Endothelial cell of umbilical vein (primary cell): ENCODE measurements around the gene PPM1E. TPM values are rescaled to one million over a fixed set of nuclear protein-coding genes. Genes with fewer than 3 reads are reported as not detected.
"Not testable (repeated sequence)": the region's sequence is repeated elsewhere in the genome, so short reads cannot be mapped to it uniquely, and the experiment has no call there.

Experiments used
- BruUV-seq: library from RNA; stranded (reverse); fragments of 400-500 nt; replicated peaks from 2 replicates; lab custom pipeline; 2021; lab: Mats Ljungman, UMichigan
- CTCF ChIA-PET: fragments of 300-600, 350-600 bp; sonication (Branson Sonifier 250); formaldehyde crosslinking; loops from one replicate; lab custom pipeline; 2021; ENCODE audit warnings: antibody characterized with exemption, inconsistent platforms; lab: Charles Lee
- POLR2A ChIA-PET: fragments of 300-600, 350-600 bp; sonication (Branson Sonifier 250); formaldehyde crosslinking; loops from one replicate; lab custom pipeline; 2021; ENCODE audit warnings: antibody characterized with exemption, inconsistent platforms; lab: Charles Lee
- DNase-seq: peaks from one replicate; pipeline ENCODE4 v3.0.0-alpha.2; 2011; ENCODE audit warnings: low read depth, low spot score
- FAIRE-seq: peaks from 2 replicates; lab custom pipeline; 2011; peaks lifted over from hg19 to GRCh38; lab: Jason Lieb, UNC
- H2AFZ ChIP-seq: 2 replicates; pipeline ENCODE4 v1.6.0; 2012; ENCODE audit warnings: low read depth, low read length, control low read depth, inconsistent platforms
- H3K27ac ChIP-seq: 2 replicates; pipeline ENCODE4 v1.5.1; 2011; ENCODE audit warnings: low read depth, mild to moderate bottlenecking, control low read depth, low read length, moderate library complexity; ENCODE audit not compliant: insufficient read depth
- H3K27me3 ChIP-seq, 2 experiments: 2 replicates each; pipeline versions ENCODE4 v1.6.0 to v1.6.1; 2011; ENCODE audit warnings: low read length in 2 of 2, mixed read lengths in 1 of 2; ENCODE audit not compliant: control insufficient read depth in 2 of 2, insufficient read depth in 2 of 2
- H3K36me3 ChIP-seq, 2 experiments: 2 replicates in 1 of 2; 3 replicates in 1 of 2; pipeline ENCODE4 v1.5.1; 2011; ENCODE audit warnings: low read length in 2 of 2, mild to moderate bottlenecking in 1 of 2, moderate library complexity in 1 of 2; ENCODE audit not compliant: control insufficient read depth in 2 of 2, insufficient read depth in 2 of 2; ENCODE audit errors: extremely low read depth in 1 of 2
- H3K4me1 ChIP-seq: 3 replicates; pipeline ENCODE4 v1.5.1; 2011; ENCODE audit warnings: mild to moderate bottlenecking, low read length; ENCODE audit not compliant: control insufficient read depth, insufficient read depth; ENCODE audit errors: extremely low read depth
- H3K4me2 ChIP-seq: 2 replicates; pipeline ENCODE4 v1.6.1; 2011; ENCODE audit warnings: low read length, control low read depth, mixed read lengths; ENCODE audit not compliant: insufficient read depth
- H3K4me3 ChIP-seq, 3 experiments: fragments of 200-600 bp in 1 of 3; sonication (generic), shearing (Covaris generic) in 1 of 3; replicated peaks in 1 of 3; 2 replicates each; pipeline ENCODE4 v1.5.1; 2011 to 2016; ENCODE audit warnings: control low read depth in 3 of 3, low read length in 3 of 3, mild to moderate bottlenecking in 2 of 3, inconsistent platforms in 1 of 3, low read depth in 1 of 3, moderate library complexity in 1 of 3; ENCODE audit not compliant: insufficient read depth in 1 of 3
- H3K79me2 ChIP-seq: 2 replicates; pipeline ENCODE4 v1.6.0; 2012; ENCODE audit warnings: low read length, inconsistent platforms; ENCODE audit not compliant: control insufficient read depth, insufficient read depth
- H3K9ac ChIP-seq: replicated peaks from 2 replicates; pipeline ENCODE3; 2011; ENCODE audit warnings: low read length, control low read depth; ENCODE audit not compliant: insufficient read depth; ENCODE audit errors: extremely low read depth
- H3K9me1 ChIP-seq: replicated peaks from 3 replicates; pipeline ENCODE4 v1.6.0; 2011; ENCODE audit warnings: mild to moderate bottlenecking, low read length; ENCODE audit not compliant: control insufficient read depth, insufficient read depth; ENCODE audit errors: extremely low read depth
- H3K9me3 ChIP-seq: replicated peaks from 2 replicates; pipeline ENCODE4 v1.5.1; 2012; ENCODE audit warnings: low read length, inconsistent platforms; ENCODE audit not compliant: control insufficient read depth, insufficient read depth
- H4K20me1 ChIP-seq: replicated peaks from 2 replicates; pipeline ENCODE3; 2011; ENCODE audit warnings: mild to moderate bottlenecking, low read length; ENCODE audit not compliant: control insufficient read depth, insufficient read depth; ENCODE audit errors: extremely low read depth
- CTCF ChIP-seq, 2 donors: IDR thresholded peaks; 1 replicate in 1 of 2; 2 replicates in 1 of 2; pipeline ENCODE4 v1.5.1; 2011; ENCODE audit warnings: low read length in 2 of 2, mild to moderate bottlenecking in 2 of 2, moderate library complexity in 2 of 2, control low read depth in 1 of 2, inconsistent platforms in 1 of 2, low read depth in 1 of 2; ENCODE audit not compliant: insufficient read depth in 1 of 2; ENCODE audit errors: extremely low read depth in 1 of 2
- EZH2 ChIP-seq: IDR thresholded peaks from 2 replicates; pipeline ENCODE4 v1.6.1; 2012; ENCODE audit warnings: borderline replicate concordance, low read depth, mild to moderate bottlenecking, moderate library complexity, low read length, inconsistent platforms; ENCODE audit not compliant: severe bottlenecking
- FOS ChIP-seq: IDR thresholded peaks from 2 replicates; pipeline ENCODE4 v1.6.1; 2011; ENCODE audit warnings: mild to moderate bottlenecking, low read length, moderate library complexity, borderline replicate concordance; ENCODE audit not compliant: insufficient read depth
- GATA2 ChIP-seq: IDR thresholded peaks from 2 replicates; pipeline ENCODE4 v1.7.0; 2011; ENCODE audit warnings: low read depth, mild to moderate bottlenecking, moderate library complexity, mixed read lengths, low read length; ENCODE audit not compliant: insufficient read length, insufficient read depth
- JUN ChIP-seq: IDR thresholded peaks from 2 replicates; pipeline ENCODE4 v1.6.1; 2011; ENCODE audit warnings: borderline replicate concordance, low read depth; ENCODE audit not compliant: insufficient read length, insufficient read depth
- MAX ChIP-seq: IDR thresholded peaks from 2 replicates; pipeline ENCODE4 v1.6.1; 2011; ENCODE audit not compliant: insufficient read depth, insufficient read length
- MYC ChIP-seq: IDR thresholded peaks from one replicate; pipeline ENCODE4 v1.6.1; 2011; ENCODE audit warnings: mild to moderate bottlenecking, low read depth, low read length
- POLR2A ChIP-seq: IDR thresholded peaks from 2 replicates; pipeline ENCODE4 v1.6.1; 2012; ENCODE audit warnings: low read depth, mild to moderate bottlenecking, control low read depth, low read length
- POLR2AphosphoS5 ChIP-seq: IDR thresholded peaks from 2 replicates; pipeline ENCODE4 v1.6.1; 2012; ENCODE audit warnings: low read depth, mild to moderate bottlenecking, control low read depth, low read length, moderate library complexity; ENCODE audit not compliant: insufficient read depth
- dilution Hi-C: fragments of 300-500 bp; cut with MboI; formaldehyde crosslinking; loops from one replicate; pipeline ENCODE4 v1.15.0; 2019; ENCODE audit warnings: low sequenced_read_pairs; ENCODE audit not compliant: extremely low pct_ligation_motif_present
- intact Hi-C: fragments of 100-400 bp; cut with micrococcal nuclease; formaldehyde crosslinking; loops from one replicate; pipeline ENCODE4 v1.10.0; 2022
- polyA plus RNA-seq, 4 experiments: library from polyadenylated mRNA; depleted of rRNA in 3 of 4; stranded (reverse) in 3 of 4; unstranded in 1 of 4; fragments of >200 nt; gene quantifications; 2 replicates each; pipeline versions ENCODE4 v1.2.1 to v1.2.3, GENCODE V29; 2011 to 2012; ENCODE audit warnings: missing spikeins in 1 of 4
- total RNA-seq: library from RNA; stranded (reverse); gene quantifications from 2 replicates; pipeline ENCODE4 v1.2.3, GENCODE V29; 2021

PPM1E gene
- total and polyA plus RNA-seq, 2 donors (not counting 3 experiments of a cell fraction or from before 2014, with no cell fraction given) = 0.01 TPM; not detected in 1

- no peaks in the 10 kb centered on the region for H4K20me1 ChIP-seq
- dilution Hi-C loops = no loop called here
Observed at GRCh38 chr17:58947824-58948223, 192.2 kb downstream of the PPM1E start.

GRCh38 chr17:58954358-58954757 lies 198.7 kb downstream of the PPM1E start:
- H4K20me1 ChIP-seq, H3K4me2 ChIP-seq, H3K79me2 ChIP-seq, FAIRE-seq, intact Hi-C loops, H3K27me3 ChIP-seq, dilution Hi-C loops, H2AFZ ChIP-seq, H3K9me3 ChIP-seq, BruUV-seq, POLR2A ChIA-PET, H3K4me3 ChIP-seq, H3K27ac ChIP-seq, DNase-seq, H3K9ac ChIP-seq, H3K36me3 ChIP-seq, H3K9me1 ChIP-seq: not testable (repeated sequence)
- H3K4me1 ChIP-seq = peaks cover 13% of the 10 kb centered on the region
- CTCF ChIA-PET = interaction anchor here (1.2 kb wide), 1 partner anchor 11 kb away, joined by 3 read pairs; no protein-coding TSS in a partner anchor

More at GRCh38 chr17:58947824-58948223, 192.2 kb downstream of the PPM1E start:
- H3K9ac ChIP-seq = no peak overlapping the region
- H3K9me1 ChIP-seq = no peaks in the 10 kb centered on the region
- H2AFZ ChIP-seq = no peak overlapping the region
- H3K27me3 ChIP-seq = no peaks in the 10 kb centered on the region
- H3K4me1 ChIP-seq = no peaks in the 10 kb centered on the region
- FAIRE-seq = no peak
- ChIA-PET CTCF (no interaction called here), POLR2A (no interaction called here)
- no peak overlapping the region for H3K4me3 ChIP-seq
- no peak overlapping the region for H3K27ac ChIP-seq
- no peaks in the 10 kb centered on the region for H3K79me2 ChIP-seq
- no peaks in the 10 kb centered on the region for H3K9me3 ChIP-seq
- H3K4me2 ChIP-seq = no peak overlapping the region
- TF ChIP-seq POLR2A (no peak), CTCF (IDR thresholded peaks at IDR 0.05; ENCODE audit: extremely low read depth in 1 of 2, insufficient read depth in 1 of 2, low read depth in 1 of 2, low read length in 2 of 2) (no peak), EZH2 (no peak), FOS (no peak), MYC (no peak), JUN (no peak), MAX (no peak), GATA2 (no peak), POLR2AphosphoS5 (no peak)
- intact Hi-C loops = no loop called here
- no peak for DNase-seq
- BruUV-seq = no TSS peak
- no peaks in the 10 kb centered on the region for H3K36me3 ChIP-seq
